Esophagus muscularis mucosa (tissue), 4 donors: ENCODE data around the gene PSMC2. TPM values are rescaled to one million over a fixed set of nuclear protein-coding genes. Genes with fewer than 3 reads are reported as not detected.

Experiments used
- DNase-seq: peaks from one replicate; pipeline ENCODE4 v3.0.0-alpha.2; 2017; ENCODE audit errors: extremely low spot score
- H3K27ac ChIP-seq, 4 donors: fragments of 200-600 bp; sonication (generic); replicated peaks in 1 of 4; 1 replicate in 3 of 4; 2 replicates in 1 of 4; pipeline ENCODE4 v1.5.1; 2016 to 2019; ENCODE audit warnings: mild to moderate bottlenecking in 1 of 4
- H3K27me3 ChIP-seq, 4 donors: fragments of 200-600 bp; sonication (generic); one replicate each; pipeline versions ENCODE4 v1.5.1 to v1.6.0; 2016 to 2019
- H3K36me3 ChIP-seq, 4 donors: fragments of 200-600 bp; sonication (generic); one replicate each; pipeline ENCODE4 v1.5.1; 2016 to 2019
- H3K4me1 ChIP-seq, 4 donors: fragments of 200-600 bp; sonication (generic); one replicate each; pipeline ENCODE4 v1.5.1; 2016 to 2019
- H3K4me3 ChIP-seq, 4 donors: fragments of 200-600 bp; sonication (generic); 1 replicate in 2 of 4; 2 replicates in 2 of 4; pipeline ENCODE4 v1.5.1; 2016 to 2019; ENCODE audit warnings: mild to moderate bottlenecking in 4 of 4, moderate library complexity in 1 of 4
- H3K9me3 ChIP-seq, 4 donors: fragments of 200-600 bp; sonication (generic); 1 replicate in 3 of 4; 2 replicates in 1 of 4; pipeline ENCODE4 v1.5.1; 2016 to 2019
- EP300 ChIP-seq: sonication (generic); formaldehyde crosslinking; IDR thresholded peaks from one replicate; pipeline ENCODE4 v1.6.1; 2017; ENCODE audit warnings: antibody characterized with exemption
- POLR2A ChIP-seq: fragments of 450-650 bp; IDR thresholded peaks from one replicate; pipeline ENCODE4 v1.6.1; 2017; ENCODE audit warnings: antibody characterized with exemption, moderate library complexity, mild to moderate bottlenecking, low read depth
- POLR2AphosphoS5 ChIP-seq, 2 donors: sonication (generic); formaldehyde crosslinking; IDR thresholded peaks; one replicate each; pipeline ENCODE4 v1.6.1; 2017; ENCODE audit warnings: antibody characterized with exemption in 2 of 2
- WGBS: methylation state at CpG from one replicate; pipeline ENCODE4 v1.1.5; 2018; 5-methylcytosine and 5-hydroxymethylcytosine counted together
- intact Hi-C: fragments of 100-400 bp; cut with DNase I; formaldehyde crosslinking; loops from one replicate; pipeline ENCODE4 v1.15.1; 2023
- small RNA-seq, 3 donors: library from RNA; depleted of rRNA; stranded (forward); fragments of <200 nt; gene quantifications; one replicate each; pipeline ENCODE3, GENCODE V24; 2016
- total RNA-seq, 4 donors: library from RNA; depleted of rRNA; stranded (reverse); fragments of >200 nt; gene quantifications; one replicate each; pipeline versions ENCODE4 v1.1.0 to v1.2.1, GENCODE V29; 2016
- TF ChIP-seq, protein P1 (sequence below), 3 experiments: fragments of 200-600 bp in 2 of 3; fragments of 450-650 bp in 1 of 3; sonication (generic) in 2 of 3; IDR thresholded peaks; one replicate each; pipeline ENCODE4 v1.5.1; 2017 to 2019; ENCODE audit warnings: antibody characterized with exemption in 3 of 3, mild to moderate bottlenecking in 2 of 3, moderate library complexity in 1 of 3

PSMC2 gene
- total RNA-seq, 4 donors from 2014 or later, result 108 to 129 (median 116) TPM

GRCh38 chr7:103413407-103413806, 66.0 kb downstream of the PSMC2 start:
- TF ChIP-seq POLR2AphosphoS5 (IDR thresholded peaks at IDR 0.05), result no peak
- TF ChIP-seq POLR2A, result no peak
- TF ChIP-seq EP300, result no peak
- TF ChIP-seq, protein P1, sequence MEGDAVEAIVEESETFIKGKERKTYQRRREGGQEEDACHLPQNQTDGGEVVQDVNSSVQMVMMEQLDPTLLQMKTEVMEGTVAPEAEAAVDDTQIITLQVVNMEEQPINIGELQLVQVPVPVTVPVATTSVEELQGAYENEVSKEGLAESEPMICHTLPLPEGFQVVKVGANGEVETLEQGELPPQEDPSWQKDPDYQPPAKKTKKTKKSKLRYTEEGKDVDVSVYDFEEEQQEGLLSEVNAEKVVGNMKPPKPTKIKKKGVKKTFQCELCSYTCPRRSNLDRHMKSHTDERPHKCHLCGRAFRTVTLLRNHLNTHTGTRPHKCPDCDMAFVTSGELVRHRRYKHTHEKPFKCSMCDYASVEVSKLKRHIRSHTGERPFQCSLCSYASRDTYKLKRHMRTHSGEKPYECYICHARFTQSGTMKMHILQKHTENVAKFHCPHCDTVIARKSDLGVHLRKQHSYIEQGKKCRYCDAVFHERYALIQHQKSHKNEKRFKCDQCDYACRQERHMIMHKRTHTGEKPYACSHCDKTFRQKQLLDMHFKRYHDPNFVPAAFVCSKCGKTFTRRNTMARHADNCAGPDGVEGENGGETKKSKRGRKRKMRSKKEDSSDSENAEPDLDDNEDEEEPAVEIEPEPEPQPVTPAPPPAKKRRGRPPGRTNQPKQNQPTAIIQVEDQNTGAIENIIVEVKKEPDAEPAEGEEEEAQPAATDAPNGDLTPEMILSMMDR (IDR thresholded peaks at IDR 0.05), result no peak
- DNase-seq, result no peak
- no peaks in the 10 kb centered on the region for H3K36me3 ChIP-seq
- no peak overlapping the region for H3K27ac ChIP-seq
- no peak overlapping the region for H3K4me3 ChIP-seq
- intact Hi-C loops, result no loop called here
- H3K4me1 ChIP-seq, result no peaks in the 10 kb centered on the region
- no peaks in the 10 kb centered on the region for H3K9me3 ChIP-seq
- peaks cover 0 to 8% (median 0%) of the 10 kb centered on the region in 4 donors for H3K27me3 ChIP-seq
- 87% methylated on average over 5 of the region's 5 CpGs for WGBS

- no peaks in the 10 kb centered on the region for H3K27me3 ChIP-seq
- intact Hi-C loops, result no loop called here
- H3K36me3 ChIP-seq, result no peaks in the 10 kb centered on the region
- 74% methylated on average over 3 of the region's 3 CpGs for WGBS
- no peak overlapping the region for H3K4me3 ChIP-seq
- H3K9me3 ChIP-seq, result no peaks in the 10 kb centered on the region
- no peaks in the 10 kb centered on the region for H3K4me1 ChIP-seq
- H3K27ac ChIP-seq, result no peak overlapping the region
- TF ChIP-seq EP300 (no peak), POLR2A (no peak), POLR2AphosphoS5 (IDR thresholded peaks at IDR 0.05) (no peak)
- TF ChIP-seq, protein P1 (IDR thresholded peaks at IDR 0.05), result no peak
- DNase-seq, result no peak
These were observed 70.8 kb downstream of the PSMC2 start for GRCh38 chr7:103418241-103418640.

Small RNA genes lying within 50 kb of the gene (small RNA-seq; reads per million reads assigned to genes)
- gene RPS29P16, result 0 to 1.3 (median 0.34) reads per million in 3 donors

Other genes starting within 250 kb of the PSMC2 start
- 1 to 10 TPM; 4.7 to 8.7 (median 6.1) TPM for gene NAPEPLD, start 198.5 kb upstream of the PSMC2 start, total RNA-seq
- 10 to 100 TPM; 48.9 to 59.6 (median 50.6) TPM for gene PMPCB, start 50.2 kb upstream of the PSMC2 start, total RNA-seq
- 10 to 100 TPM; 10.1 to 15.9 (median 10.3) TPM for gene DNAJC2, start 2.9 kb upstream of the PSMC2 start, total RNA-seq
- gene SLC26A5, start 98.6 kb downstream of the PSMC2 start, total RNA-seq, result under 1 TPM in 1 of 4 donors, not detected in 3; under 0.01 TPM